ENCODE results near the gene TUT7.
"Not testable (repeated sequence)": the region's sequence is repeated elsewhere in the genome, so short reads cannot be mapped to it uniquely, and the experiment has no call there.

TUT7 gene

GRCh38 chr9:86347991-86348390, 6.2 kb downstream of the TUT7 start:
- DNase-seq (ENCODE audit: low read depth) = no peak

DNA sequence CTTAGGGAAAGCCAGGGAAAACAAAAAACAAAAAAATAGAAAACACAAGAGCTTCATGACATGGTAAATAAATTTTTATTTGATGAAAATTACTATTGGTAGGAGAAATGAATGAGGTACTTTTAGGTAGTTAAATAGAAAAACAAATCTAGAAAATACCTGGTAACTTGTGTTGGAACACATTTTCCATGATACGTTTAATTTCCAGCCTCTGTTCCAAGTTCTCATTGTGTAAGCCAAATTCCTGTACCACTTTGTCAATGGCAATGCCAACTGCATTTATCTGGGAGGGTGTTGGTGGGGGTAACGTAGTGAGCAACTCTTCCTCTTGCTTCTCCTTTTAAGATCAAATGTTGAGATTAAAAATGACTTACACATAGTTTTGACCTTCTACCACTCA, 9.4 kb downstream of the TUT7 start:
- DNase-seq (ENCODE audit: low read depth) = no peak

- no peak for DNase-seq (ENCODE audit: low read depth)
These were observed 11.9 kb downstream of the TUT7 start for GRCh38 chr9:86342269-86342668.

GRCh38 chr9:86341007-86341491, 13.2 kb downstream of the TUT7 start:
- DNase-seq (ENCODE audit: low read depth) = no peak

- no peak for DNase-seq (ENCODE audit: low read depth)
These were observed 13.7 kb downstream of the TUT7 start for GRCh38 chr9:86340356-86341006.

GRCh38 chr9:86337469-86338108, 16.6 kb downstream of the TUT7 start:
- DNase-seq (ENCODE audit: low read depth) = no peak

DNA sequence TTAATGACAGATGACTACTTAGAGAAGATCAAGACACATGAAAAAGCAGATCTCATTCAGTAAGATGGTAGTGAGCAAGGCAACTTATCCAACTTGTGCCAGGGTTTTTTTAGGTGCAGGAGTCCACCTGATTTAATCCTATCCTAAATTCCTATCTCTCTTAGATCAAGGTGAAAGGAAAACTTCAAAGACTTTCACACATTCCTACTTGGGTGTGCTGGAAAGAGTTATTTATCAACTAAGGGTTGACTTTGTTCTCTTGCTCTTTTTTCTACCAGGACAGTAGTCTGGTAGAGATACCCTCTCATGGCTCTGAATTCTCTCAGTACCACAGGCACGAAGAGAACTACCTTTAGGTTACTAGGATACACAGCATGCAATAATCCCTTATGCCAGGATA, 18.2 kb downstream of the TUT7 start:
- DNase-seq (ENCODE audit: low read depth) = no peak

DNA sequence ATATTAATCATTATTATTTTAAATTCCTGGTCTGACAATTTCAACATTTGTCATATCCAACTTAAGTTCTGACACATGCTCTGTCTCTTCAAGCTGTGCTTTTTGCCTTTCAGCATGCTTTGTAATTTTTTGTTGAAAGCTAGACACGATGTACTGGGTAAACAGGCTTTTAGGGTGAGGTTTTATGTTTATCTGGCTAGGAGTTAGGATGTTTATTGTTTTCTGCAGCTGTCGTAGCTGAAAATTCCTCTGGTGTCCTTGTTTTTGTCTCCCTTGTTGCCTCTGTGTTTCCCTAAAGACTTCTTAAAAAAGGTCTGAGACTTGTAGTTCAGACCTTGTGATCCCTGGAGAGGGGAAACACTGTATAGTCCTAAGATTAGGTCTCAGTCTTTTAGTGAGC, 20.6 kb downstream of the TUT7 start:
- DNase-seq (ENCODE audit: low read depth) = no peak

- no peak for DNase-seq (ENCODE audit: low read depth)
These were observed 24.0 kb downstream of the TUT7 start for GRCh38 chr9:86330186-86330585.

- DNase-seq (ENCODE audit: low read depth) = no peak
These were observed 24.6 kb downstream of the TUT7 start for GRCh38 chr9:86329649-86330048.

GRCh38 chr9:86328156-86328555, 26.1 kb downstream of the TUT7 start:
- no peak for DNase-seq (ENCODE audit: low read depth)

DNA sequence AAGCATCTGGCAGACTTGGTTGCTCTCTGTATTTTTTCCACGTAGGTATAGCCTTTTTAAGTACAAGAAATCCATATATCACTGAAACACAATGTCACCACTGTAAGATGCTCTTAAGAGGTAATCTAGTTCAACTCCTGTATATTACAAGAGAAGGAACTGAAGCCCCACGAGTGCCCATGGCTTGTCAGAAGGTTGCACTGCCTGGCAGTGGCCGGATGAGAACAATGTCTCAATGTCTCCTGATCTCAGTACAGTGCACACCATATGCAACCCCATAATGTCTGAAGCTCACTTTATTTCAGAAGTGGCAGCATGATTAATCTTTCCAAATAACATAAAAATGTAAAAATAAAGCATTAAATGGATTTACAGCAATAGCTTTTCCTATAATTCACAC, 27.7 kb downstream of the TUT7 start:
- no peak for DNase-seq (ENCODE audit: low read depth)

- DNase-seq (ENCODE audit: low read depth) = no peak
These were observed 29.3 kb downstream of the TUT7 start for GRCh38 chr9:86324901-86325300.

DNA sequence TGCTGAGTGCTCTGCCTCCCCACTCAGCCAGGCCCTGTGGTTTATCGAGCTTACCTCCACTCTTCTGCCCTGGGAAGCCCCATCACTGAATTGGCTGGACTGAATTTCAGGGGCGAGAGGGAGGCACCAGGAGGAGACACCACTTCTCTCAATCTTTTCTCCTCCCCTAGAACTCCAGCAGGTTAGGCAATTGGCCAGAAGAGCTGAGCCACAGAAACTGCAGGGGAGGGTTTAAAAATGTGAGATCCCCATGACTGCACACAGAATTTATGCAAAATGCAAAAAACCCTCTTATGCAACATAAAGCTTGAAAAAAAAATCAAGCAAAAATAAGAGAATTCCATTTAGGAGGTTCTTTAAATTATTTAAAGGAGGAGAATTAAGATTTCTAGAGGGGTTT, 29.9 kb downstream of the TUT7 start:
- peak; percentile 41 for DNase-seq (ENCODE audit: low read depth)

- DNase-seq (ENCODE audit: low read depth) = peak; percentile 33
These were observed 31.1 kb downstream of the TUT7 start for GRCh38 chr9:86322973-86323644.

- peak; percentile 88 for DNase-seq (ENCODE audit: low read depth)
These were observed 32.8 kb downstream of the TUT7 start for GRCh38 chr9:86321373-86321772.

DNA sequence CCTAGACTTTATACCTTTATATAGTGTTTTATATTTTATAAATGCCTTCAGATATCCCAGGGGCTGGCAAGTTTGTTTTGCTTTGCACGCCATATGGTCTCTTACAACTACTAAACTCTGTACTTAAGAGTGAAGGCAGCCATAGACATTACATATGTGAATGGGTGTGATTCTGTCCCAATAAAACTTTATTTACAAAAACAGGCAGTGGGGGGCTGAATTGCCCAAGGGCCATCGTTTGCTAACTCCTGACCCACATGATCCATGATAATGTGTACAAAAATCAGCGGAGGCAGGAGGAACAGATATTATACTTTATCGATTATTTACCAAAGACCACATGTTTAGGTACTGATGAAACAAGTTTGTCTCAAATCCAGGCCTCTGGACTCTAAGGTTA, 36.0 kb downstream of the TUT7 start:
- no peak for DNase-seq (ENCODE audit: low read depth)

- no peak for DNase-seq (ENCODE audit: low read depth)
These were observed 39.1 kb downstream of the TUT7 start for GRCh38 chr9:86315078-86315477.

DNA sequence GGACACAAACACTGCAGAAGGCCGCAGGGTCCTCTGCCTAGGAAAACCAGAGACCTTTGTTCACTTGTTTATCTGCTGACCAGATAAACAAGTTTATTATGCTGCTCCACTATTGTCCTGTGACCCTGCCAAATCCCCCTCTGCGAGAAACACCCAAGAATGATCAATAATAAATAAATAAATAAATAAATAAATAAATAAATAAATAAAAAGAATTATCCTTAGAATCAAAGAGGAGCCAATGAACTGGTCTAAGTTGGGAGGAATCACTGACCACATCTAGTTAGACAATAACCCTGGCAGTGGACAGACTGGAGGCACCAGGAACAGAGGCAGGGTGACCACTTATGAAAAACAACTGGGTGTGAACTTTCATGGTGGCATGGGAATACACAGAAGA, 41.3 kb downstream of the TUT7 start:
- DNase-seq (ENCODE audit: low read depth) = not testable (repeated sequence)

- DNase-seq (ENCODE audit: low read depth) = no peak
These were observed 45.5 kb downstream of the TUT7 start for GRCh38 chr9:86308687-86309086.

DNA sequence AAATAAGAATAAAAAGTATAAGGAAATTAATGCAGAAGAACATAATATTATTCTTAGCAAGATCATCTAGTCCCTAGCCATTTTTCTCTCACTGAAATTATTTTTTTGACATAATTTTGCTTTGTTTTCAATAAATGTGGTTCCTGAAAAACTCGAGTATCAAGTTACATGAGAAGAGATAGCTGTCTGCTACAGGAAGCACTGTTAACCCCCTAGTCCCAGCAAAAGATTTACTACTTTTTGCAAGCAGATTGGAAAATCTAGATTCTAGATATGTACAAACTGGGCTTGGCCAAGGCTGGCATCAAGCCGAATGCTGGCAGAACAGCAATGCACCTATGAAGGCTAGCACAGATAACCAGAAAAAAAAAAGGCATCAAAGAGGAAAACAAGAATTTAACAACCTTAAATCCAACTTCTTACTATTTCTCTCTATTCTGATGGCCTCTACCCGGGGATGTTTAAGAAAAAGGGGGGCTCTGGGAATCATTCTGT, 49.9 kb downstream of the TUT7 start:
- no peak for DNase-seq (ENCODE audit: low read depth)

DNA sequence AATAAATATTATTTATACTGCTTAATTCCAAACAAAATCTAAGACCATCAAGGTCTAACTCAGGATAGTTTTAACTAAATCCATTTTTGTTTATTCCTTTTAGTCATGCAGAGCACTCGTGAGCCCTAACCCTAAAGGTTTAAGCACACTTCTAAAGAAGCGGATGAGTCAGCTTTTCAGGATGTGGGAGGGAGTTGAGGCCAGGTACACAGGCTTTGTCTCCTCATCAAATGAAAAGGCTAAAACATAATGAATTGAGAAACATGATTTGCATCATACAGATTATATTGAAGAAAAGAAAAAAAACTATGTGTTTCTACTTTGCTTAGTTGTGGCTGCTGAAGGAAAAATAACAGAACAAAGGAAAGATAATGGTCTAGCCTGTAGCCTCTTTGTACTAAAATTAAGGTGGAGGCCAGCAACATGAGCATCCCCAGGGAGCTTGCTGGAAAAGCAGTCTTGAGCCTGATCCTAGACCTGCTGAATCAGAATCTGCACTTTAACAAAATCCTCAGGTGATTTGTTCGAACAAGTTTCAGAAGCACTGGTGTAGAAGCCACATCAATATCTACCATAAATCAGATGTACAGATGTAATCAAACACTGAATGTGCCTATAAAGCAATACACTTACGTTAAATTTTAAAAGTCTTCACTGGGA, 50.8 kb downstream of the TUT7 start:
- DNase-seq (ENCODE audit: low read depth) = no peak

DNA sequence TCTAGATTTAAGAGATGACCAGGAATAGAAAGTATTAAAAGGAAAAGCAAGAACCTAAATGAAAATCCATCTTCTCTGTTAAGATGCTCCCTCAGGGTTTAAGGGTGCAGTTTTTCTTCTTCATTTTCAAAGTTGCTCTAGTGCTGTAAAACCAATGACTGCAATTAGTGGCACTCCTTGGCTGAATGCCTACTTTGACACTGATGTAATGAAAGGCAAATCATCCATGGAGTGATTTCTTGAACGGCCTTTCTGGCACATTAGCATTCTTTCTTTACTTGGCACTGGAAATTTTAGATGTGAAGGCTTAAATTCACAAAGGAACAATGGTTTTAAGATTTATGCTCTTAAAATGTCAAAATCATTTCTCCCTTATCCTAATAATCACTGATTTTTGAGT, 52.5 kb downstream of the TUT7 start:
- no peak for DNase-seq (ENCODE audit: low read depth)

All from stromal cell of bone marrow (primary cell).